Fibroblast of the conjunctiva (primary cell): ENCODE measurements around the gene TMEM273.

Source experiments
- DNase-seq: peaks from one replicate; pipeline ENCODE4 v3.0.0-alpha.2; 2010; ENCODE audit warnings: low read depth

TMEM273 gene

GRCh38 chr10:49115015-49115795 lies 73.0 kb downstream of the TMEM273 start, which contains the start of gene VSTM4:
TSS of gene VSTM4 (minus strand) at chr10:49115522. CDS start at chr10:49115485, 37 bp downstream.
- DNase-seq = no peak

- DNase-seq = no peak
Measured at GRCh38 chr10:49114718-49115014, 73.5 kb downstream of the TMEM273 start.

- no peak for DNase-seq
Measured at GRCh38 chr10:49113741-49114141, 74.5 kb downstream of the TMEM273 start.

- DNase-seq = no peak
Measured at GRCh38 chr10:49112851-49113250, 75.3 kb downstream of the TMEM273 start.

- DNase-seq = no peak
Measured at GRCh38 chr10:49112098-49112497, 76.1 kb downstream of the TMEM273 start.

- DNase-seq = no peak
Measured at GRCh38 chr10:49111320-49111698, 76.9 kb downstream of the TMEM273 start.

GRCh38 chr10:49110684-49111319 lies 77.4 kb downstream of the TMEM273 start:
- no peak for DNase-seq

- DNase-seq = peak; percentile 67
Measured at GRCh38 chr10:49109669-49110340, 78.4 kb downstream of the TMEM273 start.

- DNase-seq = no peak
Measured at GRCh38 chr10:49108656-49109055, 79.5 kb downstream of the TMEM273 start.

- no peak for DNase-seq
Measured at GRCh38 chr10:49107887-49108267, 80.3 kb downstream of the TMEM273 start.

- DNase-seq = no peak
Measured at GRCh38 chr10:49107111-49107886, 80.9 kb downstream of the TMEM273 start.

GRCh38 chr10:49106451-49106850 lies 81.7 kb downstream of the TMEM273 start:
- no peak for DNase-seq

- DNase-seq = no peak
Measured at GRCh38 chr10:49105076-49105475, 83.1 kb downstream of the TMEM273 start.
